ENCODE measurements around the gene ADGRV1.

DNA sequence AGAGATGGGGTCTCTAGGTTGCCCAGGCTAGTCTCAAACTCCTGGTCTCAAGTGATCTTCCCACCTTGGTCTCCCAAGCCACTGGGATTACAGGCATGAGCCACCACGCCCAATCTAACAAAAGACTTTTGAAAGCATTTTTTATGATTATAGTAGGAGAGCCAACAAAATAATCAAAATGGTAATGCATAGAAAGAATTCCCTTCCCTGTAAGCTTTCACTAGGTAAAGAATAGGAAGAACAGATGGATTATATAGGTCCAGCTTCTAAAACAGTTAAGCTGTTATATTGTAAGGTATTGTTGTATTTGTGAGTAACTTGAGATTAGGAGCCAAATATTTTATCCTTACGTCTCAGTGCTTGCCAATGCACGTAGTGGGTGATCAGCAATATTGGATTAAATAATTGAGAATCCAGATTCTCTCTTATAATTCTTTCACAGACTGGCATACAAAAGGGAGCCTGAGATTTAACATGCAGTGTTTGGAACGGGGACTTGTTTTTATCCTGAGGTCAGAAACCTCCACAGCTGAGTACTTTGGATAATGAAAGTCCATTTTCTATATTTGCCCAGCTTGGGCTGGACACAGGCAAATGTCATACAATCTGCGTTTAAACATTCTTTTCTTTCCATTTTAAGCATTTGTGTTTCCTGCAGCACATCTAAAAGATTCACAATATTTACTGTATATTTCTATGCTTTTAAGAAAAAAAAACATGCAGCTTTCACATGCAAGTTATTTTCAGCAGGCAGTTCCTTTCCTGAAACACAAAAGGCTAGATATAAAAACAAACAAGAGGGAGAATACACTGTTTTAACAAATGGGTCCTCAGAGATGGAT, 586.1 kb downstream of the ADGRV1 start:
- no peak for TF ChIP-seq ZNF24 (IDR thresholded peaks at IDR 0.05)
- no peak for TF ChIP-seq MCM3 (IDR thresholded peaks at IDR 0.05)
- TF ChIP-seq, protein P1, sequence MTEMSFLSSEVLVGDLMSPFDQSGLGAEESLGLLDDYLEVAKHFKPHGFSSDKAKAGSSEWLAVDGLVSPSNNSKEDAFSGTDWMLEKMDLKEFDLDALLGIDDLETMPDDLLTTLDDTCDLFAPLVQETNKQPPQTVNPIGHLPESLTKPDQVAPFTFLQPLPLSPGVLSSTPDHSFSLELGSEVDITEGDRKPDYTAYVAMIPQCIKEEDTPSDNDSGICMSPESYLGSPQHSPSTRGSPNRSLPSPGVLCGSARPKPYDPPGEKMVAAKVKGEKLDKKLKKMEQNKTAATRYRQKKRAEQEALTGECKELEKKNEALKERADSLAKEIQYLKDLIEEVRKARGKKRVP (CRISPR knock-in tag; IDR thresholded peaks at IDR 0.05), result no peak
- TF ChIP-seq HCFC1 (IDR thresholded peaks at IDR 0.05; ENCODE audit: low read depth, low read length), result no peak
- TF ChIP-seq ZFP30 (CRISPR knock-in tag; IDR thresholded peaks at IDR 0.05; ENCODE audit: borderline replicate concordance), result no peak

Data from K562 (cell line).